Astrocyte of the spinal cord (primary cell): ENCODE data around the gene STAB2.

Source experiments
- DNase-seq: peaks from one replicate; pipeline ENCODE4 v3.0.0; 2011; ENCODE audit warnings: low read depth, low spot score
- H3K4me3 ChIP-seq: 2 replicates; pipeline ENCODE4 v1.5.1; 2011; ENCODE audit warnings: low read depth, mild to moderate bottlenecking, low read length, moderate library complexity
- CTCF ChIP-seq: IDR thresholded peaks from 2 replicates; pipeline ENCODE4 v1.5.1; 2012; ENCODE audit warnings: low read depth, mild to moderate bottlenecking, low read length, inconsistent platforms
- in situ Hi-C: cut with HindIII; loops from 2 replicates; pipeline ENCODE4 v1.10.0; 2017; ENCODE audit warnings: low sequenced_read_pairs

Gene STAB2

GRCh38 chr12:103745962-103746361 is 158.9 kb downstream of the STAB2 start:
- in situ Hi-C loops: no loop called here
- H3K4me3 ChIP-seq: no peak overlapping the region
- no peak for DNase-seq
- no peak for TF ChIP-seq CTCF

GRCh38 chr12:103748002-103748401 is 160.9 kb downstream of the STAB2 start:
- H3K4me3 ChIP-seq: no peak overlapping the region
- in situ Hi-C loops: no loop called here
- TF ChIP-seq CTCF: no peak
- no peak for DNase-seq

GRCh38 chr12:103748875-103749274 is 161.8 kb downstream of the STAB2 start:
- no peak overlapping the region for H3K4me3 ChIP-seq
- no peak for TF ChIP-seq CTCF
- no peak for DNase-seq
- in situ Hi-C loops: no loop called here

GRCh38 chr12:103751171-103751570 is 164.1 kb downstream of the STAB2 start:
- H3K4me3 ChIP-seq: no peak overlapping the region
- TF ChIP-seq CTCF: no peak
- no peak for DNase-seq
- in situ Hi-C loops: no loop called here

GRCh38 chr12:103751600-103751999 is 164.5 kb downstream of the STAB2 start:
- H3K4me3 ChIP-seq: no peak overlapping the region
- no peak for TF ChIP-seq CTCF
- no peak for DNase-seq
- in situ Hi-C loops: no loop called here

- in situ Hi-C loops: no loop called here
- no peak overlapping the region for H3K4me3 ChIP-seq
- no peak for TF ChIP-seq CTCF
- DNase-seq: no peak
Observed at GRCh38 chr12:103755425-103755824, 168.4 kb downstream of the STAB2 start.

GRCh38 chr12:103756443-103756842 is 169.4 kb downstream of the STAB2 start:
- H3K4me3 ChIP-seq: no peak overlapping the region
- in situ Hi-C loops: no loop called here
- TF ChIP-seq CTCF: no peak
- DNase-seq: no peak
